Smooth muscle cell (in vitro differentiated cells): ENCODE results near the gene TRIM72. TPM values are rescaled to one million over a fixed set of nuclear protein-coding genes. Genes with fewer than 3 reads are reported as not detected.

Experiments
- DNase-seq: peaks from one replicate; lab custom pipeline; 2025; ENCODE audit not compliant: unreplicated experiment; lab: John Stamatoyannopoulos, UW
- H2AFZ ChIP-seq: fragments of 200-600 bp; sonication (generic); 2 replicates; pipeline ENCODE4 v1.6.0; 2016; ENCODE audit warnings: antibody characterized with exemption, low read depth, mild to moderate bottlenecking
- H3F3A ChIP-seq: fragments of 200-600 bp; sonication (generic); 2 replicates; pipeline ENCODE4 v1.6.0; 2017; ENCODE audit warnings: antibody characterized with exemption, low read depth
- H3K27ac ChIP-seq: fragments of 200-600 bp; sonication (generic); 2 replicates; pipeline ENCODE4 v1.5.1; 2016; ENCODE audit warnings: low read depth, mild to moderate bottlenecking
- H3K27me3 ChIP-seq: fragments of 200-600 bp; sonication (generic); 2 replicates; pipeline ENCODE4 v1.6.1; 2016; ENCODE audit warnings: low read depth, mild to moderate bottlenecking
- H3K36me3 ChIP-seq: fragments of 200-600 bp; sonication (generic); 2 replicates; pipeline ENCODE4 v1.5.1; 2016; ENCODE audit warnings: low read depth
- H3K4me1 ChIP-seq: fragments of 200-600 bp; sonication (generic); 2 replicates; pipeline ENCODE4 v1.5.1; 2016; ENCODE audit warnings: low read depth
- H3K4me2 ChIP-seq: fragments of 200-600 bp; sonication (generic); 2 replicates; pipeline ENCODE4 v1.6.0; 2016; ENCODE audit warnings: mild to moderate bottlenecking
- H3K4me3 ChIP-seq: fragments of 200-600 bp; sonication (generic); 2 replicates; pipeline ENCODE4 v1.5.1; 2016; ENCODE audit warnings: mild to moderate bottlenecking
- H3K79me2 ChIP-seq: fragments of 200-600 bp; sonication (generic); 2 replicates; pipeline ENCODE4 v1.6.0; 2016; ENCODE audit warnings: low read depth, mild to moderate bottlenecking
- H3K9ac ChIP-seq: fragments of 200-600 bp; sonication (generic); 2 replicates; pipeline ENCODE4 v1.6.0; 2016; ENCODE audit warnings: low read depth
- H3K9me3 ChIP-seq: fragments of 200-600 bp; sonication (generic); replicated peaks from 2 replicates; pipeline ENCODE4 v1.5.1; 2016; ENCODE audit warnings: low read depth
- H4K20me1 ChIP-seq: fragments of 200-600 bp; sonication (generic); 2 replicates; pipeline ENCODE4 v1.6.0; 2016; ENCODE audit warnings: low read depth
- WGBS: methylation state at CpG from one replicate; pipeline ENCODE4 v1.1.7; 2016; ENCODE audit warnings: low lambda C conversion rate; 5-methylcytosine and 5-hydroxymethylcytosine counted together
- polyA plus RNA-seq: library from polyadenylated mRNA; unstranded; fragments of >200 nt; fragmentation: Nextera tagmentation; extraction: Ambion mirVana; gene quantifications from 2 replicates; pipeline ENCODE4 v1.2.1, GENCODE V29; 2016
- total RNA-seq: library from RNA; depleted of rRNA; stranded (reverse); fragments of >200 nt; gene quantifications from 2 replicates; pipeline ENCODE4 v1.2.3, GENCODE V29; 2014
- TF ChIP-seq, protein P1 (sequence below): fragments of 200-600 bp; sonication (generic); IDR thresholded peaks from 2 replicates; pipeline ENCODE4 v1.5.1; 2017; ENCODE audit warnings: borderline replicate concordance, mild to moderate bottlenecking, antibody characterized with exemption; ENCODE audit not compliant: insufficient read depth, poor library complexity, severe bottlenecking

Gene TRIM72
- total and polyA plus RNA-seq, 2 experiments from 2014 or later, result 0.04 to 0.07 TPM

GRCh38 chr16:31191697-31192428 lies 22.1 kb upstream of the TRIM72 start:
- DNase-seq, result no peak
- Histone ChIP-seq H3K27me3 (no peaks in the 10 kb centered on the region), H3K9me3 (no peaks in the 10 kb centered on the region), H3K79me2 (peaks cover 38% of the 10 kb centered on the region), H4K20me1 (peaks cover 100% of the 10 kb centered on the region), H3K4me2 (no peak overlapping the region), H3K4me1 (no peaks in the 10 kb centered on the region), H3K9ac (no peak overlapping the region), H3K36me3 (peaks cover 64% of the 10 kb centered on the region), H3K4me3 (no peak overlapping the region), H3K27ac (no peak overlapping the region), H3F3A (peaks cover 82% of the 10 kb centered on the region), H2AFZ (no peak overlapping the region)
- TF ChIP-seq, protein P1, sequence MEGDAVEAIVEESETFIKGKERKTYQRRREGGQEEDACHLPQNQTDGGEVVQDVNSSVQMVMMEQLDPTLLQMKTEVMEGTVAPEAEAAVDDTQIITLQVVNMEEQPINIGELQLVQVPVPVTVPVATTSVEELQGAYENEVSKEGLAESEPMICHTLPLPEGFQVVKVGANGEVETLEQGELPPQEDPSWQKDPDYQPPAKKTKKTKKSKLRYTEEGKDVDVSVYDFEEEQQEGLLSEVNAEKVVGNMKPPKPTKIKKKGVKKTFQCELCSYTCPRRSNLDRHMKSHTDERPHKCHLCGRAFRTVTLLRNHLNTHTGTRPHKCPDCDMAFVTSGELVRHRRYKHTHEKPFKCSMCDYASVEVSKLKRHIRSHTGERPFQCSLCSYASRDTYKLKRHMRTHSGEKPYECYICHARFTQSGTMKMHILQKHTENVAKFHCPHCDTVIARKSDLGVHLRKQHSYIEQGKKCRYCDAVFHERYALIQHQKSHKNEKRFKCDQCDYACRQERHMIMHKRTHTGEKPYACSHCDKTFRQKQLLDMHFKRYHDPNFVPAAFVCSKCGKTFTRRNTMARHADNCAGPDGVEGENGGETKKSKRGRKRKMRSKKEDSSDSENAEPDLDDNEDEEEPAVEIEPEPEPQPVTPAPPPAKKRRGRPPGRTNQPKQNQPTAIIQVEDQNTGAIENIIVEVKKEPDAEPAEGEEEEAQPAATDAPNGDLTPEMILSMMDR, result no peak
- WGBS, result 93% methylated on average over 5 of the region's 5 CpGs

DNA sequence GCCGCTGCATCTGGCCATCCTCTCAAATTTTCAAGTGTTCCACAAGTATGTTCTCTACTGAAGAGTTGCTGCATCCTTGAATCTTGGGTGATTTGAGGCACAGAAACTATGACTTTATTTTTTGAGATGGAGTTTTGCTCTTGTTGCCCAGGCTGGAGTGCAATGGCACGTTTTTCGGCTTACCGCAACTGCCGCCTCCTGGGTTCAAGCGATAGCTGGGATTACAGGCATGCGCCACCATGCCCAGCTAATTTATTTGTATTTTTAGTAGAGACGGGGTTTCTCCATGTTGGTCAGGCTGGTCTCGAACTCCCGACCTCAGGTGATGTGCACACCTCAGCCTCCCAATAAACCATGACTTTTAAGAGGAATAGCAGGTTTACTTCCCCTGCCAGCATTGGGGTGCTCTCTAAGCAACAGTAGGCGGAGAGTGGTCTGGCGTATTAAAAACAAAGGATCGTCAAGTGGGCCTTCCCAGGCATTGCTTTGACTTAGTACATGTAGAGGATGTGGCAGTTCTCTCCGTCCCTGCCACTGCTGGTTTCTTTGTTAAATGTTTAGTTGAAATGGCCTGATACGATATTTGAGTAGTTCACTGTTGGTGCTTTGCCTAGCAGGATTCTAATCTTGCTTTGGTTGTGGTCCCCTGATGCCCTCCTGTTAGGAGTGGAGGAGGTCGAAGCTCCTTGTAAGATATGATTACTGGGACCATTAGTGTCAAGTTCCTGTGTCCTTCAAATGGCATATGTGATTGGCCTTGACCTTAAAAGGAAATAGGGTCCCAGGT lies 20.9 kb upstream of the TRIM72 start:
- WGBS, result 96% methylated on average over 16 of the region's 16 CpGs
- peaks cover 72% of the 10 kb centered on the region for H3F3A ChIP-seq
- H3K9me3 ChIP-seq, result no peaks in the 10 kb centered on the region
- H3K4me1 ChIP-seq, result no peaks in the 10 kb centered on the region
- H3K36me3 ChIP-seq, result peaks cover 52% of the 10 kb centered on the region
- H3K79me2 ChIP-seq, result peaks cover 26% of the 10 kb centered on the region
- no peak overlapping the region for H3K9ac ChIP-seq
- H3K4me3 ChIP-seq, result no peak overlapping the region
- no peaks in the 10 kb centered on the region for H3K27me3 ChIP-seq
- no peak overlapping the region for H3K4me2 ChIP-seq
- H3K27ac ChIP-seq, result no peak overlapping the region
- no peak overlapping the region for H2AFZ ChIP-seq
- TF ChIP-seq, protein P1, result no peak
- no peak for DNase-seq
- H4K20me1 ChIP-seq, result peaks cover 100% of the 10 kb centered on the region

DNA sequence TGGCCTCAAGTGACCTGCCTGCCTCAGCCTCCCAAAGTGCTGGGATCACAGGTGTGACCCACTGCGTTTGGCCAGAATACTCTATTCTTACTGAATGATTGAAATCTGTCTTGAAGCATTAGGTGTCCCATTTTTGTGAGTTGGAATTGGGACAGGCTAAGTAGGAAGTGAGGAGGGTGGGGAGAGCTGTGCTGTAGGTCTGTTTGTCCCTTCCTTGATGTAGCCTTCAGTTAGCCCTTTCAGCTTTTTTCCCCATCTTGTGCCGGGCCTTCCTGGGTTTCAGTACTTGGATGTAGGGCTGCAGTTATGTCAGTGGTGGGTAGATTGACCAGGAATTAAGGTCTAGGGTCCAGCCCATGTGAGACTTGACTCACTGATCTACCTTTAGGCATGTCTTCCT lies 20.0 kb upstream of the TRIM72 start:
- H3K9ac ChIP-seq, result no peak overlapping the region
- peaks cover 44% of the 10 kb centered on the region for H3K36me3 ChIP-seq
- DNase-seq, result no peak
- no peaks in the 10 kb centered on the region for H3K27me3 ChIP-seq
- H3F3A ChIP-seq, result peaks cover 68% of the 10 kb centered on the region
- no peak overlapping the region for H3K4me3 ChIP-seq
- no peak overlapping the region for H2AFZ ChIP-seq
- H4K20me1 ChIP-seq, result peaks cover 100% of the 10 kb centered on the region
- peaks cover 20% of the 10 kb centered on the region for H3K79me2 ChIP-seq
- no peak overlapping the region for H3K4me2 ChIP-seq
- H3K27ac ChIP-seq, result no peak overlapping the region
- 95% methylated on average over 2 of the region's 2 CpGs for WGBS
- no peaks in the 10 kb centered on the region for H3K4me1 ChIP-seq
- TF ChIP-seq, protein P1, result no peak
- H3K9me3 ChIP-seq, result no peaks in the 10 kb centered on the region
